Bronchial epithelial cell (primary cell): Measurements from ENCODE around the gene ADCY9. TPM values are rescaled to one million over a fixed set of nuclear protein-coding genes. Genes with fewer than 3 reads are reported as not detected.

Experiments used
- DNase-seq: peaks from one replicate; pipeline ENCODE4 v3.0.0-alpha.2; 2010; ENCODE audit warnings: low read depth
- FAIRE-seq: peaks from 2 replicates; lab custom pipeline; 2011; peaks lifted over from hg19 to GRCh38; lab: Jason Lieb, UNC
- H3K27me3 ChIP-seq: 2 replicates; pipeline ENCODE4 v1.5.1; 2011; ENCODE audit warnings: low read length; ENCODE audit not compliant: control insufficient read depth, insufficient read depth
- H3K36me3 ChIP-seq: 2 replicates; pipeline ENCODE4 v1.5.1; 2011; ENCODE audit warnings: low read length; ENCODE audit not compliant: control insufficient read depth, insufficient read depth
- H3K4me3 ChIP-seq: 2 replicates; pipeline ENCODE4 v1.5.1; 2011; ENCODE audit warnings: mild to moderate bottlenecking, low read depth, low read length, control low read depth
- CTCF ChIP-seq: IDR thresholded peaks from 2 replicates; pipeline ENCODE4 v1.5.1; 2011; ENCODE audit warnings: mild to moderate bottlenecking, moderate library complexity, low read length, control low read depth, inconsistent platforms; ENCODE audit not compliant: insufficient read depth, severe bottlenecking
- total RNA-seq: library from RNA; depleted of rRNA; stranded (reverse); fragments of >200 nt; gene quantifications from 2 replicates; pipeline ENCODE4 v1.2.1, GENCODE V29; 2014

The ADCY9 gene
- total RNA-seq, 1 donor from 2014 or later, result 11.3 TPM

DNA sequence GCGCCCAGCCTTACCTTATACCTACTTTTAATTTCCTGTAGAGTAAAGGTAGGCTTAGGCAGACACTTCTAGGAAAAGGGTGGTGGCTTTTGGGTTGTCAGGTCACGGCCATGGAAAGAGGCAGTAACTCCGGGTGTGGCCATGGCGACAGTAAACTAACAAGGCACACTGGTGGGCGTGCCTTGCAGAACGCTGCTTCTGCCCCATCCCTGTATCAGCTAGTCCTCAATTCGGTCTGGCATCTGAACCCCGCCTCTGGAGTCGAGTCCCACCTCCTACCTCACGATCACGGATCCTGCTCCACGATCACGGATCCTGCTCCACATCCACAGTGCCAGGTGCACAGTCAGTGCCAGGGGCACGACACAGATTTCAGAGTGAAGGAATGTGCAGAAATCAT lies 5.6 kb downstream of the ADCY9 start:
- peak; percentile 47 for FAIRE-seq
- H3K36me3 ChIP-seq, result peaks cover 4% of the 10 kb centered on the region
- no peak for TF ChIP-seq CTCF
- no peak for DNase-seq
- no peak overlapping the region for H3K4me3 ChIP-seq
- H3K27me3 ChIP-seq, result no peaks in the 10 kb centered on the region

DNA sequence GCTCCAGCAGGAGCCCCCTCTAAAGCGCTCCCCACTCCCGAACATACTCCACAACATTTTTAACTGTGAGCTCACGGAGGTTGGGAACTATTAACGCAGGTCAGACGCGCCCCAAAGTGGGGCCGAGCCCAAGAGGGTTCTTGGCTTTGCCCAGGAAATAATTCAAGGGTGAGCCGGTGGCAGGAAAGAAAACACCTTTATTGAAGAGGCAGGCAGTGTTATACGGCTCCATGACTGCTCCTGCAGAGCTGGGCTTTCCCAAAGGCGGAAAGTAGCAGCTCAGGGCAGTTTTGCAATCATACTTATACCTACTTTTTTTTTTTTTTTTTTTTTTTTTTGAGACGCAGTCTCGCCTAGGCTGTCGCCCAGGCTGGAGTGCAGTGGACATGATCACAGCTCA lies 6.2 kb downstream of the ADCY9 start:
- Histone ChIP-seq H3K4me3 (no peak overlapping the region), H3K36me3 (peaks cover 4% of the 10 kb centered on the region), H3K27me3 (no peaks in the 10 kb centered on the region)
- DNase-seq, result no peak
- FAIRE-seq, result no peak
- TF ChIP-seq CTCF, result no peak

GRCh38 chr16:4109250-4109736 lies 6.9 kb downstream of the ADCY9 start:
- no peak for DNase-seq
- Histone ChIP-seq H3K4me3 (no peak overlapping the region), H3K27me3 (no peaks in the 10 kb centered on the region), H3K36me3 (peaks cover 2% of the 10 kb centered on the region)
- FAIRE-seq, result no peak
- TF ChIP-seq CTCF, result no peak

DNA sequence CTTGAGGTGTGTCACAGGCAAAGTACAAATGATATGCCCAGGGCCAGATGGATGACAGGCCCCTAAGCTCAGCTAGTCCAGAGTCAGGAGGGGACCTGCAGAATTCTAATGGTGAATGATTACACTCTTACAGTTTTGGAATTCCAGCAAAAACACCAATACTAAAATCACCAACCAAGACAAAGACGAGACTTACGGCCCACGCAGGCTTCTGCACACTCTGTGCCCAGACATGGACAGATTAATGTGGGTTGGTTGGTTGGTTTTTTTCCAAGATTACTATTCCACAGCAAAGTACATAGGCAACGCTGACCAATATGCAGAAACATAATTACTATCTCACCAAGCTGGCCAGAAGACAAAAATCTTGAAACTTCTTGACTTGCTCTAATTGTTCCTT lies 9.7 kb downstream of the ADCY9 start:
- no peak for FAIRE-seq
- DNase-seq, result no peak
- Histone ChIP-seq H3K27me3 (no peaks in the 10 kb centered on the region), H3K4me3 (no peak overlapping the region), H3K36me3 (peaks cover 5% of the 10 kb centered on the region)
- TF ChIP-seq CTCF, result no peak

DNA sequence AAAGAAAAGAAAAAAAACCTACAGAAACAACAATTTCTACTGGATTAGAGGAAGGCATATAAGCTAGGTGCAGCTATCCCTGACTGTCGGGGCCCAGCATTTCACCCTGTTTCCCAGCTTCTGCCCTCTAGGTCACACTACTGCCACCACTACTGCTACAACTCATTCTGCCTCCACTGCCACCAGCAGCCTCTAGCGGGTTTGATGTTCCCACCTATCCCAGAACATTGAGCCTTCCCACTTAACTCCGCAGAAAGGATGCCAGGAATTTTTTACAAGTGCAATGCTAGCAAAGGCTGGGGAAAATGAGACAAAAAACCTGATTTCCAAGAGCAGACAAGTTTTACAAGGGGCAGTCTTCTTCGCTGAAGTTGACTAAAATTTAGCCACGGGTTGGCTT lies 10.4 kb downstream of the ADCY9 start:
- Histone ChIP-seq H3K27me3 (no peaks in the 10 kb centered on the region), H3K4me3 (no peak overlapping the region), H3K36me3 (peaks cover 5% of the 10 kb centered on the region)
- no peak for DNase-seq
- no peak for TF ChIP-seq CTCF
- no peak for FAIRE-seq

DNA sequence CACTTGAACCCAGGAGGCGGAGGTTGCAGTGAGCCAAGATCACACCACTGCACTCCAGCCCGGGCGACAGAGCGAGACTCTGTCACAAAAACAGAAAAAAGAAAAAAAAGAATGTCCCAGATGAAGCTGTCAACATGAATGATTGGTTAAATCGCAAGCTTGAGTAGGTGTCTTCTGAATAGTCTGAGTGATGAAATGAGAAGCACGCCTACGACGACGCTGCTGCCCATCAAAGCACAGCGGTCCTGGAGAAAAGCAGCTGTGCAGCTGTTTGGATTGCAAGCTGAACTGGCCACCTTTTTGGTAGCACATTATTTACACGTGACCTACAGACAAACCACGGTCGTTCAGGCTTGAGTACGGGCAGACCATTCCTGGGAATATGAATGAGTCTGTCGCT lies 12.5 kb downstream of the ADCY9 start:
- peaks cover 5% of the 10 kb centered on the region for H3K36me3 ChIP-seq
- TF ChIP-seq CTCF, result no peak
- FAIRE-seq (no peak), DNase-seq (no peak)
- no peak overlapping the region for H3K4me3 ChIP-seq
- H3K27me3 ChIP-seq, result no peaks in the 10 kb centered on the region
